Activated naive CD4-positive, alpha-beta T cell treated with anti-CD3 and anti-CD28 coated beads, Interleukin-2, amount 50 U/mL, for 72 hours (primary cell): Measurements from ENCODE around the gene RNASE9. TPM values are rescaled to one million over a fixed set of nuclear protein-coding genes. Genes with fewer than 3 reads are reported as not detected.
"Not testable (repeated sequence)": the region's sequence is repeated elsewhere in the genome, so short reads cannot be mapped to it uniquely, and the experiment has no call there.

Source experiments
- ATAC-seq, 2 donors: fragments of 150-1000 bp; cut with Tn5 transposase; 2 replicates each; pipeline ENCODE4 v1.10.0; 2021; ENCODE audit warnings: mild to moderate bottlenecking in 2 of 2, moderate library complexity in 2 of 2
- DNase-seq, 2 donors: peaks; one replicate each; pipeline ENCODE4 v3.0.0; 2021 to 2022; ENCODE audit warnings: low spot score in 2 of 2
- H3K27ac Mint-ChIP-seq, 2 donors: one replicate each; pipeline ENCODE4 v1.8.0; 2022; ENCODE audit warnings: mild to moderate bottlenecking in 2 of 2, mixed read lengths in 2 of 2
- H3K36me3 Mint-ChIP-seq, 2 donors: one replicate each; pipeline ENCODE4 v1.8.0; 2022; ENCODE audit warnings: mixed read lengths in 2 of 2
- H3K9me3 Mint-ChIP-seq, 2 donors: one replicate each; pipeline ENCODE4 v1.8.0; 2022; ENCODE audit warnings: mixed read lengths in 2 of 2
- total RNA-seq, 2 donors: library from RNA; stranded (reverse); gene quantifications; one replicate each; pipeline ENCODE4 v1.2.3, GENCODE V29; 2022

The RNASE9 gene
- total RNA-seq, 2 donors from 2014 or later = not detected

- ATAC-seq (no peak), DNase-seq (no peak)
- H3K27ac Mint-ChIP-seq = no peak overlapping the region
- H3K36me3 Mint-ChIP-seq = no peaks in the 10 kb centered on the region
- H3K9me3 Mint-ChIP-seq = peaks cover 4 to 7% of the 10 kb centered on the region in 2 donors
These were observed 23.1 kb upstream of the RNASE9 start for GRCh38 chr14:20583908-20584307.

GRCh38 chr14:20583142-20583541 lies 22.3 kb upstream of the RNASE9 start:
- ATAC-seq (no peak), DNase-seq (no peak)
- Mint-ChIP-seq H3K9me3 (peaks cover 4 to 7% of the 10 kb centered on the region in 2 donors), H3K27ac (no peak overlapping the region), H3K36me3 (no peaks in the 10 kb centered on the region)

DNA sequence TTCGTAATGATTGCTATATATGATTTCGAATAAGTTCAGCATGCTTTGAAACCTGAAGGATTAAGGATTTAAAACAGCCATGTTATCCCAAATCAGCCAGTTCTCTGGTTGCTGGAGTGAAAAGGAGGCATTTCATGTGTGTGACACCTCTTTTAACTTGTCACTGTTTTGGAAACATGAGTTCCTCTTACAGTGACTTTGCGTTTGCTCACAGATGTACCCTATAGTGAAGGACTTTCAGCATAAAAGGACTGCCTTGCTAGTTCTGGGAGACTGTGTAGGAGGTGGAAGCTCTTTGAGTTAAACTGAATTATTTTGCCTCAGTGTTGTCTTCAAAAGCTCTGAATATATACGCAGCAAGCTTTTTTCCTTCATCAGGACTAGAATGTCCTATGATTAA lies 19.4 kb upstream of the RNASE9 start:
- ATAC-seq (no peak), DNase-seq (no peak)
- Mint-ChIP-seq H3K27ac (no peak overlapping the region), H3K9me3 (no peaks in the 10 kb centered on the region), H3K36me3 (no peaks in the 10 kb centered on the region)

DNA sequence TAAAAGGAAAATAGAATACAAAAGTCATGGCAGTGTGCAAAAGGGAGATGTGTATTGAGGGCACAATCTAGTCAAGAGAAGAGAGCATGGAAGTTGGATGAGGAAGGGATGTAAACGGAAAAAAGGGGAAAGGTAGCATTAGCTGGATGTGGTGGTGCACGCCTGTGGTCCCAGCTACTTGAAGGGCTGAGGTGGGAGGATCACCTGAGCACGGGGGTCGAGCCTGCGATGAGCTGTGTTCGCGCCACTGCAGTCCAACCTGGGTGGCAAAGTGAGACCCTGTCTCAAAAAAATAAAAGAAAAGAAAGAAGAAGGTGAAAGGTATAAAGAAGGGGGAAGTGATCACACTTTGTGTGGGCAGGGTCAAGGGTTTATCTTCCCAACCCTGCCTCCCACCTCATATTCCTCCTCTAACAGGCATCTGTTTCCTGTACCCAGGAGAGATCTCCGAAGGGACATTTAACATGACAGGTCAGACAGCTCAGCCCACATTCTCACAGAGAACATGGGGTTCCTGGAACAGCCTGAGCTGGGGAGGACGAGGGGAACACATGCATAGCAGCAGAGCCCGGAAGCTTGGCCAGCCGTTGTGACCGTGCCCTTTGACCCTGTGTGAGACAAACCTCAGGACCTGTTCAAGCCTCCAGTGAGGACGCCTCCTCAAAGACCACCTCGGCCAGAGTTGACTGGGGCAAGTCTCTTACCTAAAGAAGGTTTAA lies 18.1 kb upstream of the RNASE9 start:
- no peak overlapping the region for H3K27ac Mint-ChIP-seq
- H3K36me3 Mint-ChIP-seq = no peaks in the 10 kb centered on the region
- DNase-seq (no peak), ATAC-seq (no peak)
- H3K9me3 Mint-ChIP-seq = no peaks in the 10 kb centered on the region

DNA sequence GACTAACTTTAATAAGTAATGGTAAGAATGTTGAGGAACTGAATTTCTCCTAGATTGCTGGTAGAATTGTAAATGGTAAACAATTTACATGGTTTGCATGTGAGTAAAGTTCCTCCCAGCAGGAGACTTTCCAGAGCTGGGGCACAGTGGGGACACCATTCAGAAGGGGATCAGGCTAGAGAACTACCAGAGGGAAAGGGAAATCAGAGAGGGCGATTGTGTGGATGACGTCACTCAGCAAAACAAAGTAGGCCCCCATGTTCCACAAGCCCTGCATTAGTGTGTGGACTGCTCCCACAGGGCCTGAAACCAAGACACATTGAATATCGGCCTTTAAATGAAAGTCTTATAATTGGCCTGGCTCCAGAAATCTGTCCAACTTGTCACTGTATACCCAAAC lies 17.5 kb upstream of the RNASE9 start:
- DNase-seq (no peak), ATAC-seq (no peak)
- Mint-ChIP-seq H3K9me3 (no peaks in the 10 kb centered on the region), H3K36me3 (no peaks in the 10 kb centered on the region), H3K27ac (no peak overlapping the region)

GRCh38 chr14:20572382-20572990 lies 11.6 kb upstream of the RNASE9 start:
- H3K27ac Mint-ChIP-seq, ATAC-seq, H3K9me3 Mint-ChIP-seq, DNase-seq: not testable (repeated sequence)
- H3K36me3 Mint-ChIP-seq = peaks cover 8 to 15% of the 10 kb centered on the region in 2 donors

DNA sequence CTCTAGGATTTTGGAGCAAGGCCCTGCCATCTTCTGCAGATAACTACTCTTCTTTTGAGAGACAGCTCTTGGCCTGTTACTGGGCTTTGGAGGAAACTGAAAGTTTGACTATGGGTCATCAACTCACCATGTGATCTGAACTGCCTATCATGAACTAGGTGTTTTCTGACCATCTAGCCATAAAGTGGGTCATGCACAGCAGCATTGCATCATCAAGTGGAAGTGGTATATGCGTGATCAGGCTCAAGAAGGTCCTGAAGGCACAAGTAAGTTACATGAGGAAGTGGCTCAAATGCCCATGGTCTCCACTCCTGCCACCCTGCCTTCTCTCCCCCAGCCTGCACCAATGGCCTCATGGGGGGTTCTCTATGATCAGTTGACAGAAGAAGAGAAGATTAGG lies 9.9 kb upstream of the RNASE9 start:
- not testable (repeated sequence) for H3K9me3 Mint-ChIP-seq

GRCh38 chr14:20569865-20570264 lies 9.0 kb upstream of the RNASE9 start:
- peaks cover 8 to 15% of the 10 kb centered on the region in 2 donors for H3K36me3 Mint-ChIP-seq
- not testable (repeated sequence) for ATAC-seq, DNase-seq, H3K27ac Mint-ChIP-seq, H3K9me3 Mint-ChIP-seq

More for the DNA sequence above, 9.9 kb upstream of the RNASE9 start:
- H3K36me3 Mint-ChIP-seq = peaks cover 8 to 15% of the 10 kb centered on the region in 2 donors
- not testable (repeated sequence) for ATAC-seq, H3K27ac Mint-ChIP-seq, DNase-seq

DNA sequence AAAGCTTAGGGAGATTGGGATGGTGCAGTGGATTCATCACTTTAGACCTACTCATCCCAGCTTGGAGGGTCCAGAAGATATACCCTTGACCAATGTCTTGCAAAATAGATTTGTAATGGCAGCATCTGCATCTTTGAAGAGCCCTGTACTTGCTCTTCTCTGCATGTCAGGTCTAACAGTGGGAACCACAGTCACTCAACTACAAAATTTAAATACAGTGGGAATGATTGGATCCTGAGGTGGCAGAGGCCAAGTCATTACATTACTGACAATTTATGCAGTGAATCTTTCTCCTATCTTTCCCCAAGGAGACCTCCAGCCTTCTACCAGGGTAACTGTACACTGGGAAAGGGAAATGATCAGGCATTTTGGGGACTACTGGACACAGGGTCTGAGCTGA lies 8.2 kb upstream of the RNASE9 start:
- peaks cover 8 to 15% of the 10 kb centered on the region in 2 donors for H3K36me3 Mint-ChIP-seq
- no peak for ATAC-seq
- peaks cover 5 to 9% of the 10 kb centered on the region in 2 donors for H3K9me3 Mint-ChIP-seq
- no peak for DNase-seq
- H3K27ac Mint-ChIP-seq = no peak overlapping the region

GRCh38 chr14:20568393-20568792 lies 7.5 kb upstream of the RNASE9 start:
- H3K27ac Mint-ChIP-seq = no peak overlapping the region
- DNase-seq = no peak
- H3K9me3 Mint-ChIP-seq = peaks cover 5 to 9% of the 10 kb centered on the region in 2 donors
- ATAC-seq = no peak
- H3K36me3 Mint-ChIP-seq = peaks cover 8 to 15% of the 10 kb centered on the region in 2 donors

- not testable (repeated sequence) for ATAC-seq, H3K27ac Mint-ChIP-seq, DNase-seq, H3K9me3 Mint-ChIP-seq
- peaks cover 8 to 15% of the 10 kb centered on the region in 2 donors for H3K36me3 Mint-ChIP-seq
These were observed 6.4 kb upstream of the RNASE9 start for GRCh38 chr14:20567199-20567598.

DNA sequence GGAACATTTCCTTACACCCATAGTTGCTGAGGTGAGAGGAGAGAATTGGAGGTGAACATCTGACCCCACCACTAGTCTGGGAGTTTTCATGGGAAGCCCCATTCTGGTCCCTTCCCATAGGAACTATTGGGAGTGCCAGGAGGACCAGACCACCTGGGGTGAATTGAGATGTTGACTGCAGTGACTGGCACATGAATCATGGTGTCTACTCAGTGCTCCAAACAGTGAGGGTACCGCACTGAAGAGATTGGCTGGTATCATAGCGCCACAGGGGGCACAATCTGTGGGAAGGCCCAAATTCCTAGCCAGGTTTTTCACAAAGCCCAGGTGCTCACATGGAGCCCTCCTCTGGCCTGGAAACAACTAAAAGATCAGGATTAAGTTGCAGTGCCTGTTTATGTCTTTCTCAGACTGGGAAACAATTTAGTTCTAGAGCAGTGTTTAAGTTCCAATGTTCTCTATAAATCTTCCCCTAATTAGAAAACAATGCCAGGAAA lies 3.7 kb upstream of the RNASE9 start:
- H3K36me3 Mint-ChIP-seq = peaks cover 8 to 15% of the 10 kb centered on the region in 2 donors
- H3K9me3 Mint-ChIP-seq = peaks cover 5 to 9% of the 10 kb centered on the region in 2 donors
- no peak overlapping the region for H3K27ac Mint-ChIP-seq
- ATAC-seq = no peak
- DNase-seq = no peak

- Mint-ChIP-seq H3K36me3 (peaks cover 7 to 12% of the 10 kb centered on the region in 2 donors), H3K27ac (no peak overlapping the region), H3K9me3 (peaks cover 5% of the 10 kb centered on the region in 2 donors)
- DNase-seq (no peak), ATAC-seq (no peak)
These were observed 3.1 kb upstream of the RNASE9 start for GRCh38 chr14:20563971-20564370.

- Mint-ChIP-seq H3K36me3 (no peaks in the 10 kb centered on the region), H3K27ac (no peak overlapping the region), H3K9me3 (no peaks in the 10 kb centered on the region)
- ATAC-seq (no peak), DNase-seq (no peak)
These were observed 1.4 kb downstream of the RNASE9 start for GRCh38 chr14:20559461-20559904.

DNA sequence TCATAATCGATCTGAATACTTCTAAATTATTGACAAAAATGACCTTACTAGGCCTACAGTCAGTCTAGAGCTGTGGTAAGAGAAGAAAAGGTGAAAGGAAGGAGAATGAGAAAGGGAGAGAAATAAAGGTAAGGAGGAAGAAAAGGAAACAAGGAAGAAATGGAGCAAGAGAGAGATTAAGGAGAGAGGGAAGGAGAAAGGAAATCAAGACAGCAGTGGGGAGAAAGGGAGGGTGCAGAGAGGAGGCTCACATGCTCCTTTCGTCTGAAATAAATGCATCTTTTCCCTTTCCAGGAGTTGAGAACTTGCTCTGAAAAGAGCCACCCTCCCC lies 3.7 kb downstream of the RNASE9 start:
- no peak for ATAC-seq
- H3K27ac Mint-ChIP-seq = no peak overlapping the region
- no peak for DNase-seq

GRCh38 chr14:20556500-20557211 lies 4.2 kb downstream of the RNASE9 start:
- H3K9me3 Mint-ChIP-seq = no peaks in the 10 kb centered on the region
- DNase-seq = no peak
- no peak overlapping the region for H3K27ac Mint-ChIP-seq
- H3K36me3 Mint-ChIP-seq = no peaks in the 10 kb centered on the region
- no peak for ATAC-seq

More for the DNA sequence above, 3.7 kb downstream of the RNASE9 start:
- H3K9me3 Mint-ChIP-seq = no peaks in the 10 kb centered on the region
- no peaks in the 10 kb centered on the region for H3K36me3 Mint-ChIP-seq

GRCh38 chr14:20555845-20556244 lies 5.0 kb downstream of the RNASE9 start:
- ATAC-seq = no peak
- Mint-ChIP-seq H3K27ac (no peak overlapping the region), H3K36me3 (no peaks in the 10 kb centered on the region), H3K9me3 (no peaks in the 10 kb centered on the region)
- DNase-seq = no peak
